K562 (cell line): Measurements from ENCODE around the gene BACE2. TPM values are rescaled to one million over a fixed set of nuclear protein-coding genes. Genes with fewer than 3 reads are reported as not detected.

Source experiments
- ATAC-seq: fragments of 200-7000 bp; cut with Tn5 transposase; 3 replicates; pipeline ENCODE4 v1.9.1; 2020; ENCODE audit warnings: moderate library complexity
- BruUV-seq: library from RNA; stranded (reverse); fragments of 400-500 nt; replicated peaks from 2 replicates; lab custom pipeline; 2021; lab: Mats Ljungman, UMichigan
- CTCF ChIA-PET: fragments of 300-600 bp; formaldehyde crosslinking; extraction: SDS; loops from one replicate; lab custom pipeline; 2021; ENCODE audit warnings: low intra/inter-chr PET ratio; lab: Yijun Ruan, JAX
- POLR2A ChIA-PET: fragments of 300-600, 350-650 bp; sonication (Branson Sonifier 250); formaldehyde crosslinking; extraction: SDS; loops from one replicate; lab custom pipeline; 2021; ENCODE audit warnings: antibody characterized with exemption, inconsistent platforms; lab: Yijun Ruan, JAX
- DNase-seq, 4 experiments: peaks; one replicate each; pipeline versions ENCODE4 v3.0.0 to v3.0.0-alpha.2; 2011 to 2018; ENCODE audit warnings: low spot score in 3 of 4, mixed read lengths in 3 of 4; ENCODE audit errors: extremely low read depth in 1 of 4
- FAIRE-seq: peaks from 2 replicates; lab custom pipeline; 2011; peaks lifted over from hg19 to GRCh38; lab: Jason Lieb, UNC
- H2AFZ ChIP-seq: 2 replicates; pipeline ENCODE4 v1.6.0; 2011; ENCODE audit warnings: low read depth, low read length, control low read depth, inconsistent platforms
- H3K27ac ChIP-seq: fragments of 200-600 bp; 3 replicates; pipeline ENCODE4 v1.8.0; 2011; ENCODE audit warnings: low read depth, mild to moderate bottlenecking, control low read depth, inconsistent platforms, low read length, moderate library complexity, mixed read lengths; ENCODE audit errors: extremely low read depth
- H3K27me3 ChIP-seq, 2 experiments: fragments of 300-600 bp in 1 of 2; 2 replicates in 1 of 2; 3 replicates in 1 of 2; pipeline versions ENCODE4 v1.6.0 to v1.8.0; 2011; ENCODE audit warnings: inconsistent platforms in 2 of 2, low read length in 2 of 2, mild to moderate bottlenecking in 1 of 2, mixed read lengths in 1 of 2, moderate library complexity in 1 of 2; ENCODE audit not compliant: control insufficient read depth in 2 of 2, insufficient read depth in 2 of 2
- H3K36me3 ChIP-seq: fragments of 300-600 bp; 3 replicates; pipeline ENCODE4 v1.8.0; 2011; ENCODE audit warnings: mild to moderate bottlenecking, low read length, inconsistent platforms; ENCODE audit not compliant: control insufficient read depth, insufficient read depth
- H3K4me1 ChIP-seq, 2 experiments: fragments of 200-600 bp in 1 of 2; replicated peaks in 1 of 2; 2 replicates in 1 of 2; 3 replicates in 1 of 2; pipeline versions ENCODE4 v1.5.1 to v1.8.0; 2011; ENCODE audit warnings: inconsistent platforms in 2 of 2, low read length in 2 of 2, mild to moderate bottlenecking in 1 of 2, mixed read lengths in 1 of 2, moderate library complexity in 1 of 2; ENCODE audit not compliant: control insufficient read depth in 2 of 2, insufficient read depth in 2 of 2
- H3K4me2 ChIP-seq: 2 replicates; pipeline ENCODE4 v1.6.1; 2011; ENCODE audit warnings: low read length, control low read depth, inconsistent platforms, mixed read lengths; ENCODE audit not compliant: insufficient read depth
- H3K4me3 ChIP-seq: fragments of 200-600 bp; sonication (generic), shearing (Covaris generic); 2 replicates; pipeline ENCODE4 v1.5.1; 2016; ENCODE audit warnings: control low read depth, inconsistent platforms
- H3K79me2 ChIP-seq: fragments of 200-600 bp; 3 replicates; pipeline ENCODE4 v1.8.0; 2011; ENCODE audit warnings: low read length, inconsistent platforms; ENCODE audit not compliant: control insufficient read depth, insufficient read depth
- H3K9ac ChIP-seq, 2 experiments: 2 replicates each; pipeline versions ENCODE4 v1.6.0 to v1.6.1; 2011; ENCODE audit warnings: low read depth in 2 of 2, low read length in 2 of 2, control low read depth in 1 of 2, inconsistent platforms in 1 of 2, mild to moderate bottlenecking in 1 of 2, mixed read lengths in 1 of 2; ENCODE audit not compliant: insufficient read depth in 1 of 2
- H3K9me1 ChIP-seq: one replicate; pipeline ENCODE4 v1.6.0; 2011; ENCODE audit warnings: inconsistent platforms, mild to moderate bottlenecking, low read length, moderate library complexity; ENCODE audit not compliant: control insufficient read depth, insufficient read depth
- H3K9me3 ChIP-seq: replicated peaks from 2 replicates; pipeline ENCODE4 v1.5.1; 2011; ENCODE audit warnings: low read depth, low read length, inconsistent platforms; ENCODE audit not compliant: control insufficient read depth, insufficient read depth
- H4K20me1 ChIP-seq: replicated peaks from 2 replicates; pipeline ENCODE4 v1.6.1; 2011; ENCODE audit warnings: low read length, inconsistent platforms, mixed read lengths; ENCODE audit not compliant: control insufficient read depth, insufficient read depth
- CHD4 ChIP-seq: fragments of 200-600 bp; sonication (generic); IDR thresholded peaks from 3 replicates; pipeline ENCODE4 v1.6.1; 2012; ENCODE audit warnings: low read depth, mild to moderate bottlenecking, mixed read lengths, low read length, inconsistent platforms; ENCODE audit not compliant: insufficient read depth, insufficient replicate concordance, poor library complexity, severe bottlenecking
- CREB1 ChIP-seq, 2 experiments: sonication (generic) in 1 of 2; formaldehyde crosslinking in 1 of 2; IDR thresholded peaks; 2 replicates each; pipeline versions ENCODE4 v1.6.1 to v1.8.0; 2012 to 2022; ENCODE audit warnings: inconsistent platforms in 1 of 2, mild to moderate bottlenecking in 1 of 2, missing genetic modification reagents in 1 of 2, moderate library complexity in 1 of 2
- HMGXB4 ChIP-seq: sonication (generic); formaldehyde crosslinking; IDR thresholded peaks from 2 replicates; pipeline ENCODE4 v1.8.1; 2023; ENCODE audit warnings: mild to moderate bottlenecking, missing genetic modification reagents
- KAT8 ChIP-seq: fragments of 450-650 bp; IDR thresholded peaks from 2 replicates; pipeline ENCODE4 v1.6.1; 2016; ENCODE audit warnings: low read depth, mild to moderate bottlenecking
- KHSRP ChIP-seq: fragments of 450-650 bp; IDR thresholded peaks from 2 replicates; pipeline ENCODE4 v1.6.1; 2017
- REST ChIP-seq, 2 experiments: fragments of 450-650 bp; formaldehyde crosslinking in 1 of 2; IDR thresholded peaks; 2 replicates each; pipeline versions ENCODE4 v1.4.0 to v1.6.1; 2014 to 2020; ENCODE audit warnings: mild to moderate bottlenecking in 2 of 2, borderline replicate concordance in 1 of 2, low read depth in 1 of 2
- SIN3B ChIP-seq: fragments of 450-650 bp; IDR thresholded peaks from 2 replicates; pipeline ENCODE4 v1.6.1; 2017; ENCODE audit warnings: low read depth, mild to moderate bottlenecking, moderate library complexity
- SOX6 ChIP-seq: fragments of 450-650 bp; IDR thresholded peaks from 2 replicates; pipeline ENCODE4 v1.6.1; 2014; ENCODE audit warnings: mild to moderate bottlenecking
- ZNF583 ChIP-seq: fragments of 250-450 bp; sonication (Bioruptor Pico); IDR thresholded peaks from 2 replicates; pipeline ENCODE4 v1.4.0; 2020
- WGBS: fragments of 100-300 bp; shearing (Covaris generic); methylation state at CpG from one replicate; pipeline ENCODE4 v1.1.6; 2016; ENCODE audit warnings: low coverage, mixed read lengths; ENCODE audit not compliant: insufficient coverage; ENCODE audit errors: missing lambda C conversion rate; 5-methylcytosine and 5-hydroxymethylcytosine counted together
- in situ Hi-C: fragments of 300-500 bp; cut with MboI; formaldehyde crosslinking; loops from 4 replicates; pipeline ENCODE4 v1.15.0; 2018; ENCODE audit warnings: inconsistent platforms, mixed read lengths
- intact Hi-C: fragments of 100-400 bp; cut with micrococcal nuclease; formaldehyde crosslinking; loops from 2 replicates; pipeline ENCODE4 v1.14.2; 2022
- polyA plus RNA-seq, 8 experiments: library from polyadenylated mRNA; depleted of rRNA in 4 of 8; stranded (reverse) in 5 of 8; unstranded in 3 of 8; fragments of >200 nt; fragmentation: Nextera tagmentation in 2 of 8; fragmentation: Illumina TruSeq in 1 of 8; extraction: Ambion mirVana in 2 of 8; extraction: Trizol in 1 of 8; gene quantifications; 2 replicates each; pipeline versions ENCODE4 v1.2.1 to v1.2.3, GENCODE V29; 2011 to 2014; ENCODE audit warnings: inconsistent platforms in 1 of 8, missing spikeins in 1 of 8
- total RNA-seq, 7 experiments: library from RNA; depleted of rRNA in 6 of 7; stranded (reverse); fragments of >200 nt in 6 of 7; fragmentation: Illumina TruSeq in 2 of 7; extraction: Trizol in 2 of 7; gene quantifications; 2 replicates each; pipeline versions ENCODE4 v1.2.1 to v1.2.3, GENCODE V29; 2011 to 2021; ENCODE audit warnings: low replicate concordance in 1 of 7

BACE2 gene
- total and polyA plus RNA-seq, 9 of the 15 experiments (the other 6 are each of a cell fraction or from before 2014, with no cell fraction given) = 0.05 to 0.24 (median 0.15) TPM; not detected in 2

- no peaks in the 10 kb centered on the region for H3K9me1 ChIP-seq
- ATAC-seq (peak; percentile 88), DNase-seq (peak; percentile 49 to 66 (median 61)), FAIRE-seq (peak; percentile 86)
- no peaks in the 10 kb centered on the region for H4K20me1 ChIP-seq
- in situ Hi-C loops (no loop called here), intact Hi-C loops (loop anchor here (2.0 kb wide), 1 partner anchor 991 kb away; no protein-coding TSS in a partner anchor)
- H3K9ac ChIP-seq = no peak overlapping the region
- no TSS peak for BruUV-seq
- H3K27ac ChIP-seq = no peak overlapping the region
- H3K27me3 ChIP-seq = peaks cover 0 to 1% of the 10 kb centered on the region in 2 experiments; a peak in 1 of 5 replicates
- no peak overlapping the region for H3K4me3 ChIP-seq
- no peaks in the 10 kb centered on the region for H3K79me2 ChIP-seq
- 5% methylated on average over 5 of the region's 5 CpGs for WGBS
- POLR2A ChIA-PET = interaction anchor here (0.7 to 1.1 kb wide), 3 partner anchors 15 to 201 kb away, joined by 3 read pairs; no protein-coding TSS in a partner anchor
- no peaks in the 10 kb centered on the region for H3K4me1 ChIP-seq
- H3K36me3 ChIP-seq = no peaks in the 10 kb centered on the region
- H2AFZ ChIP-seq = no peak overlapping the region
- H3K4me2 ChIP-seq = no peak overlapping the region
- CTCF ChIA-PET = interaction anchor here (0.7 to 1.5 kb wide), 3 partner anchors 12 to 1688 kb away, joined by 3 to 5 read pairs (median 3); no protein-coding TSS in a partner anchor
- H3K9me3 ChIP-seq = no peaks in the 10 kb centered on the region
- TF ChIP-seq KHSRP (no peak), SOX6 (no peak), ZNF583 (CRISPR knock-in tag) (no peak), SIN3B (no peak), CHD4 (no peak), HMGXB4 (CRISPR knock-in tag) (no peak), REST (IDR thresholded peaks at IDR 0.05; ENCODE audit: borderline replicate concordance) (0 out of 2 replicates have a peak, but pooled peaks have one; percentile 24), REST (CRISPR knock-in tag; IDR thresholded peaks at IDR 0.05; ENCODE audit: low read depth) (no peak), CREB1 (IDR thresholded peaks at IDR 0.05) (no peak), CREB1 (CRISPR knock-in tag; IDR thresholded peaks at IDR 0.05) (no peak), KAT8 (no peak)
Measured at GRCh38 chr21:41133874-41134522, 34.0 kb upstream of the BACE2 start.
